ENCODE data around the gene RPH3AL. TPM values are rescaled to one million over a fixed set of nuclear protein-coding genes. Genes with fewer than 3 reads are reported as not detected.

Gene RPH3AL
- total RNA-seq, 4 donors from 2014 or later: 9.9 to 44.7 (median 21.5) TPM

- Histone ChIP-seq H3K4me1 (peaks cover 0 to 12% of the 10 kb centered on the region in 2 donors), H3K36me3 (no peaks in the 10 kb centered on the region), H3K27ac (no peak overlapping the region), H3K9me3 (no peaks in the 10 kb centered on the region), H3K27me3 (peaks cover 0 to 7% of the 10 kb centered on the region in 2 donors), H3K4me3 (no peak overlapping the region)
- intact Hi-C loops (cut with DNase I; ENCODE audit: low total_unique reads): no loop called here
- TF ChIP-seq POLR2A (IDR thresholded peaks at IDR 0.05): no peak
- TF ChIP-seq, protein P1, sequence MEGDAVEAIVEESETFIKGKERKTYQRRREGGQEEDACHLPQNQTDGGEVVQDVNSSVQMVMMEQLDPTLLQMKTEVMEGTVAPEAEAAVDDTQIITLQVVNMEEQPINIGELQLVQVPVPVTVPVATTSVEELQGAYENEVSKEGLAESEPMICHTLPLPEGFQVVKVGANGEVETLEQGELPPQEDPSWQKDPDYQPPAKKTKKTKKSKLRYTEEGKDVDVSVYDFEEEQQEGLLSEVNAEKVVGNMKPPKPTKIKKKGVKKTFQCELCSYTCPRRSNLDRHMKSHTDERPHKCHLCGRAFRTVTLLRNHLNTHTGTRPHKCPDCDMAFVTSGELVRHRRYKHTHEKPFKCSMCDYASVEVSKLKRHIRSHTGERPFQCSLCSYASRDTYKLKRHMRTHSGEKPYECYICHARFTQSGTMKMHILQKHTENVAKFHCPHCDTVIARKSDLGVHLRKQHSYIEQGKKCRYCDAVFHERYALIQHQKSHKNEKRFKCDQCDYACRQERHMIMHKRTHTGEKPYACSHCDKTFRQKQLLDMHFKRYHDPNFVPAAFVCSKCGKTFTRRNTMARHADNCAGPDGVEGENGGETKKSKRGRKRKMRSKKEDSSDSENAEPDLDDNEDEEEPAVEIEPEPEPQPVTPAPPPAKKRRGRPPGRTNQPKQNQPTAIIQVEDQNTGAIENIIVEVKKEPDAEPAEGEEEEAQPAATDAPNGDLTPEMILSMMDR (IDR thresholded peaks at IDR 0.05): no peak
- no peak for DNase-seq
These were observed 35.5 kb upstream of the RPH3AL start for GRCh38 chr17:388087-388486.

DNA sequence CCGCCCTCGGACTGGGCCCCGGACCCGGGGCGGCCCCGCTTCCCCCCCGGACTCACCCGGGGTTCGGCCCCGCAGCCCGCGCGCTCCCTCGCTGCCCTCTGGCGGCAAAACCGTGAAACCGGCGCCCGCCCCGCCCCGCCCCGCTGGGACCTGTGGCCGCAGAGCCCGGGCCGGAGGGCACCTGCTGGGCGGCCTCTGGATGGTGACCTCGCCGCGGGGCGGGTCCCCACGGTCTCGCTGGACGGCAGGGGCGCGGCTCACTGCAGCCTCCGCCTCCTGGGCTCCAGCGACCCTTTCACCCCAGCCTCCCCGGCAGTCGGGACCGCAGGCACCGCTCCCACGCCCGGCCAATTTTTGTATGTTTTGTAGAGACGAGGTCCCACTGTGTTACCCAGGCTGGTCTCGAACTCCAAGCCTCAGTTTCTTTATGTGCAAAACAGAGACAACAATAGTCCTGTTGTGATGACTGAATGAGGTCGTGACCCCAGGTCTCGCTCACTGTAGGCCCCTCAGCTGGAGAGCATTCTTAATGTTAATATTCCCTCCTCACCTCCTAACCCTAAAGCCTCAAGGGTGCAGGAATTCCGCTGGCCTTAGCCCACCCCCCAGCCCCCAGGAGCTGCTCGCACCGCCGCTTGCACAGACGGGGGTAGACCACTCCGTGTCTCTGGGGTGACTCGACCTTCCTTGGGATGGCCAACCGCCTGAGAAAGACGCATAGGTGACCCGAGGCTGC lies 33.7 kb upstream of the RPH3AL start:
- Histone ChIP-seq H3K9me3 (no peaks in the 10 kb centered on the region), H3K4me1 (peaks cover 0 to 12% of the 10 kb centered on the region in 2 donors), H3K36me3 (no peaks in the 10 kb centered on the region), H3K27ac (peak overlapping the region in 1 of 2 donors; percentile 65), H3K4me3 (peak overlapping the region; percentile 27 to 56), H3K27me3 (peaks cover 0 to 7% of the 10 kb centered on the region in 2 donors)
- intact Hi-C loops (cut with DNase I; ENCODE audit: low total_unique reads): no loop called here
- DNase-seq: peak; percentile 50 to 74
- TF ChIP-seq POLR2A (IDR thresholded peaks at IDR 0.05): peak in 1 of 2 donors; percentile 13
- TF ChIP-seq, protein P1 (IDR thresholded peaks at IDR 0.05): peak; percentile 40 to 86 (median 80)

- Histone ChIP-seq H3K4me1 (peaks cover 0 to 12% of the 10 kb centered on the region in 2 donors), H3K27ac (peak overlapping the region; percentile 64 to 65)
- intact Hi-C loops (cut with DNase I; ENCODE audit: low total_unique reads): no loop called here
These were observed 33.2 kb upstream of the RPH3AL start for GRCh38 chr17:385836-386140.

GRCh38 chr17:385178-385835 lies 32.7 kb upstream of the RPH3AL start:
- no peak for TF ChIP-seq POLR2A (IDR thresholded peaks at IDR 0.05)
- TF ChIP-seq, protein P1 (IDR thresholded peaks at IDR 0.05): no peak
- H3K27ac ChIP-seq: peak overlapping the region; percentile 64 to 65
- intact Hi-C loops (cut with DNase I; ENCODE audit: low total_unique reads): no loop called here
- DNase-seq: peak; percentile 44 to 51
- H3K9me3 ChIP-seq: no peaks in the 10 kb centered on the region
- H3K4me1 ChIP-seq: peaks cover 0 to 12% of the 10 kb centered on the region in 2 donors
- H3K27me3 ChIP-seq: peaks cover 0 to 7% of the 10 kb centered on the region in 2 donors
- peak overlapping the region; percentile 27 to 56 for H3K4me3 ChIP-seq
- H3K36me3 ChIP-seq: no peaks in the 10 kb centered on the region

More at GRCh38 chr17:385836-386140, 33.2 kb upstream of the RPH3AL start:
- DNase-seq: no peak
- H3K4me3 ChIP-seq: peak overlapping the region; percentile 27 to 56
- no peaks in the 10 kb centered on the region for H3K9me3 ChIP-seq
- H3K27me3 ChIP-seq: peaks cover 0 to 7% of the 10 kb centered on the region in 2 donors
- H3K36me3 ChIP-seq: no peaks in the 10 kb centered on the region
- TF ChIP-seq, protein P1 (IDR thresholded peaks at IDR 0.05): no peak

GRCh38 chr17:384622-385177 lies 32.1 kb upstream of the RPH3AL start:
- Histone ChIP-seq H3K27me3 (peaks cover 0 to 7% of the 10 kb centered on the region in 2 donors), H3K9me3 (no peaks in the 10 kb centered on the region), H3K4me1 (peaks cover 0 to 12% of the 10 kb centered on the region in 2 donors), H3K27ac (peak overlapping the region; percentile 64 to 65), H3K4me3 (peak overlapping the region in 1 of 2 donors; percentile 56), H3K36me3 (no peaks in the 10 kb centered on the region)
- DNase-seq: no peak
- intact Hi-C loops (cut with DNase I; ENCODE audit: low total_unique reads): no loop called here
- TF ChIP-seq, protein P1 (IDR thresholded peaks at IDR 0.05): no peak
- TF ChIP-seq POLR2A (IDR thresholded peaks at IDR 0.05): no peak
